AG09309 (cell line): ENCODE data around the gene PXN.

Experiments
- DNase-seq: peaks from one replicate; pipeline ENCODE4 v3.0.0-alpha.2; 2010; ENCODE audit warnings: low read depth
- H3K4me3 ChIP-seq: 2 replicates; pipeline ENCODE4 v1.5.1; 2011; ENCODE audit warnings: mild to moderate bottlenecking, low read depth, low read length, moderate library complexity; ENCODE audit not compliant: control insufficient read depth
- CTCF ChIP-seq: IDR thresholded peaks from 2 replicates; pipeline ENCODE4 v1.5.1; 2011; ENCODE audit warnings: mild to moderate bottlenecking, low read depth, low read length, inconsistent platforms; ENCODE audit not compliant: insufficient read depth, control insufficient read depth; ENCODE audit errors: missing control alignments

The PXN gene

GRCh38 chr12:120167529-120168095 lies 97.9 kb downstream of the PXN start:
- DNase-seq = no peak
- H3K4me3 ChIP-seq = no peak overlapping the region
- TF ChIP-seq CTCF = no peak

GRCh38 chr12:120164293-120164692 lies 101.2 kb downstream of the PXN start:
- no peak for TF ChIP-seq CTCF
- H3K4me3 ChIP-seq = no peak overlapping the region
- DNase-seq = no peak

- DNase-seq = no peak
- no peak overlapping the region for H3K4me3 ChIP-seq
- TF ChIP-seq CTCF = no peak
Measured at GRCh38 chr12:120162763-120163162, 102.8 kb downstream of the PXN start.

GRCh38 chr12:120161852-120162251 lies 103.7 kb downstream of the PXN start:
- no peak for TF ChIP-seq CTCF
- DNase-seq = no peak
- no peak overlapping the region for H3K4me3 ChIP-seq
